Ascending aorta (tissue), 2 donors: ENCODE results near the gene ALAS1. TPM values are rescaled to one million over a fixed set of nuclear protein-coding genes. Genes with fewer than 3 reads are reported as not detected.

Experiments used
- DNase-seq, 2 donors: peaks; one replicate each; pipeline ENCODE4 v3.0.0-alpha.2; 2019; ENCODE audit warnings: low spot score in 2 of 2
- H3K27ac ChIP-seq, 2 donors: fragments of 200-600 bp; sonication (generic); one replicate each; pipeline ENCODE4 v1.5.1; 2016 to 2017; ENCODE audit warnings: mild to moderate bottlenecking in 1 of 2
- H3K27me3 ChIP-seq: fragments of 200-600 bp; sonication (generic); one replicate; pipeline ENCODE4 v1.5.1; 2017
- H3K36me3 ChIP-seq, 2 donors: fragments of 200-600 bp; sonication (generic); one replicate each; pipeline ENCODE4 v1.5.1; 2016
- H3K4me1 ChIP-seq, 2 donors: fragments of 200-600 bp; sonication (generic); one replicate each; pipeline ENCODE4 v1.5.1; 2016 to 2017; ENCODE audit warnings: mild to moderate bottlenecking in 1 of 2
- H3K4me3 ChIP-seq, 2 donors: fragments of 200-600 bp; sonication (generic); one replicate each; pipeline ENCODE4 v1.5.1; 2016 to 2017; ENCODE audit warnings: mild to moderate bottlenecking in 1 of 2
- H3K9me3 ChIP-seq, 2 donors: fragments of 200-600 bp; sonication (generic); one replicate each; pipeline ENCODE4 v1.5.1; 2016
- CTCF ChIP-seq, 3 experiments: fragments of 200-600 bp in 2 of 3; fragments of 450-650 bp in 1 of 3; sonication (generic) in 2 of 3; IDR thresholded peaks; one replicate each; pipeline ENCODE4 v1.5.1; 2016 to 2019; ENCODE audit warnings: antibody characterized with exemption in 3 of 3, mild to moderate bottlenecking in 1 of 3, moderate library complexity in 1 of 3
- intact Hi-C: fragments of 100-400 bp; cut with DNase I; formaldehyde crosslinking; loops from one replicate; pipeline ENCODE4 v1.15.1; 2023
- total RNA-seq: library from RNA; depleted of rRNA; stranded (reverse); fragments of >200 nt; gene quantifications from one replicate; pipeline ENCODE4 v1.1.0, GENCODE V29; 2016

ALAS1 gene
- total RNA-seq, 1 donor from 2014 or later = 58.3 TPM

GRCh38 chr3:52197499-52197841 lies 490 bp upstream of the ALAS1 start:
- no peak for DNase-seq
- no peak for TF ChIP-seq CTCF (IDR thresholded peaks at IDR 0.05)
- peaks cover 0 to 13% of the 10 kb centered on the region in 2 donors for H3K4me1 ChIP-seq
- intact Hi-C loops = no loop called here
- H3K4me3 ChIP-seq = peak overlapping the region; percentile 81 to 89
- H3K27ac ChIP-seq = peak overlapping the region; percentile 70 to 74
- H3K27me3 ChIP-seq = no peaks in the 10 kb centered on the region
- H3K9me3 ChIP-seq = no peaks in the 10 kb centered on the region
- H3K36me3 ChIP-seq = peaks cover 5 to 12% of the 10 kb centered on the region in 2 donors

GRCh38 chr3:52198643-52199608 lies 966 bp downstream of the ALAS1 start:
- Histone ChIP-seq H3K27me3 (no peaks in the 10 kb centered on the region), H3K4me1 (peaks cover 0 to 13% of the 10 kb centered on the region in 2 donors), H3K36me3 (peaks cover 20 to 26% of the 10 kb centered on the region in 2 donors), H3K4me3 (peak overlapping the region; percentile 81 to 89), H3K9me3 (no peaks in the 10 kb centered on the region), H3K27ac (peak overlapping the region in 1 of 2 donors; percentile 70)
- intact Hi-C loops = loop anchor here (1.0 kb wide), 1 partner anchor 44 kb away; no protein-coding TSS in a partner anchor
- no peak for DNase-seq
- no peak for TF ChIP-seq CTCF (IDR thresholded peaks at IDR 0.05)

- TF ChIP-seq CTCF (IDR thresholded peaks at IDR 0.05) = no peak
- no peak for DNase-seq
- intact Hi-C loops = no loop called here
- H3K9me3 ChIP-seq = no peaks in the 10 kb centered on the region
- no peak overlapping the region for H3K27ac ChIP-seq
- H3K27me3 ChIP-seq = no peaks in the 10 kb centered on the region
- peaks cover 0 to 13% of the 10 kb centered on the region in 2 donors for H3K4me1 ChIP-seq
- H3K4me3 ChIP-seq = no peak overlapping the region
- peaks cover 41 to 48% of the 10 kb centered on the region in 2 donors for H3K36me3 ChIP-seq
Measured at GRCh38 chr3:52200981-52201679, 3.2 kb downstream of the ALAS1 start.

- H3K4me3 ChIP-seq = no peak overlapping the region
- H3K9me3 ChIP-seq = no peaks in the 10 kb centered on the region
- no peaks in the 10 kb centered on the region for H3K27me3 ChIP-seq
- intact Hi-C loops = no loop called here
- no peak overlapping the region for H3K27ac ChIP-seq
- no peak for TF ChIP-seq CTCF (IDR thresholded peaks at IDR 0.05)
- no peak for DNase-seq
- peaks cover 0 to 7% of the 10 kb centered on the region in 2 donors for H3K4me1 ChIP-seq
- peaks cover 55 to 59% of the 10 kb centered on the region in 2 donors for H3K36me3 ChIP-seq
Measured at GRCh38 chr3:52202384-52203077, 4.6 kb downstream of the ALAS1 start.

GRCh38 chr3:52203701-52204100 lies 5.7 kb downstream of the ALAS1 start:
- no peak for DNase-seq
- H3K27ac ChIP-seq = no peak overlapping the region
- H3K27me3 ChIP-seq = no peaks in the 10 kb centered on the region
- no peak for TF ChIP-seq CTCF (IDR thresholded peaks at IDR 0.05)
- H3K9me3 ChIP-seq = no peaks in the 10 kb centered on the region
- H3K4me1 ChIP-seq = peaks cover 0 to 6% of the 10 kb centered on the region in 2 donors
- intact Hi-C loops = no loop called here
- H3K4me3 ChIP-seq = no peak overlapping the region
- H3K36me3 ChIP-seq = peaks cover 66 to 71% of the 10 kb centered on the region in 2 donors
